HG03342 (cell line): Measurements from ENCODE around the gene WSB2.

Source experiments
- ATAC-seq: cut with Tn5 transposase; IDR thresholded peaks from one replicate; pipeline ENCODE4 v1.9.1; 2021; ENCODE audit warnings: mild to moderate bottlenecking, moderate library complexity; ENCODE audit not compliant: unreplicated experiment

WSB2 gene

DNA sequence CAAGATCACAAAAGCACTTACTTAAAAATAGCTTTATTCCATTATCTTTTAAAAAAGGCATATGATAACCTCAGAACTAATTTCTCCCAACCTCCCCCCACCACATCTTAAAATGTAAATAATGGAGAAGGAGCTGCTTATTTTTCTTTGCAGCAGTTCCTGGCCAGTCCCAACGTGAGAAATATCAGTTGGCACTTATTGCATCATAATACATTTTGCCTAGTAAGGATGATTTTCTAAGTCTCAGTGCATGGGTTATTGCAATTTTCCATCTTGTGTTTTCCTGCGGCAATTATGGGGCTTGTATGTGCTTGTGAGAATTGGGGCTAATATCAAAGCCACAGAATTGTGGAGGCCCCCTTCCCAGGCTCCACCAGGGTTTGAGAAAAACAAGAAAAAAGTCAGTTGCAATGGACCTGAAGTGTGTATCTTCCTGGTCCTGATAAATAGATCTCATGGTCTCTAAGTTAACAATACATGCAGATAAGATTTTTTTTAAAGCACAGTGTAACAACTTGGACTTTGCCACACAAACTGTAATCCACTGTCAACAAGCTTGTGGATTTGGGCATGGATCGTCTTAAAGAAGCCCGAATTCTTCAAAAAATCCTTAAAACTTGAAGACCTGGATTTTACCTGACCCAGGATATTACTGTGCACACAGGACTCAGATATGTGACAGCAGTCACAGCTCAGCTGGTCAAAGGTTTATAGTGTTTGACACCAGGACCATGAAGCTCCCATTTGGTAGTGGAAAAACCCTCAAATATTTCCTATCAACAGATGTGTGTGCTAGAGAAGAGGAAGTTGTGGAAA, 2.8 kb upstream of the WSB2 start:
- no peak for ATAC-seq

DNA sequence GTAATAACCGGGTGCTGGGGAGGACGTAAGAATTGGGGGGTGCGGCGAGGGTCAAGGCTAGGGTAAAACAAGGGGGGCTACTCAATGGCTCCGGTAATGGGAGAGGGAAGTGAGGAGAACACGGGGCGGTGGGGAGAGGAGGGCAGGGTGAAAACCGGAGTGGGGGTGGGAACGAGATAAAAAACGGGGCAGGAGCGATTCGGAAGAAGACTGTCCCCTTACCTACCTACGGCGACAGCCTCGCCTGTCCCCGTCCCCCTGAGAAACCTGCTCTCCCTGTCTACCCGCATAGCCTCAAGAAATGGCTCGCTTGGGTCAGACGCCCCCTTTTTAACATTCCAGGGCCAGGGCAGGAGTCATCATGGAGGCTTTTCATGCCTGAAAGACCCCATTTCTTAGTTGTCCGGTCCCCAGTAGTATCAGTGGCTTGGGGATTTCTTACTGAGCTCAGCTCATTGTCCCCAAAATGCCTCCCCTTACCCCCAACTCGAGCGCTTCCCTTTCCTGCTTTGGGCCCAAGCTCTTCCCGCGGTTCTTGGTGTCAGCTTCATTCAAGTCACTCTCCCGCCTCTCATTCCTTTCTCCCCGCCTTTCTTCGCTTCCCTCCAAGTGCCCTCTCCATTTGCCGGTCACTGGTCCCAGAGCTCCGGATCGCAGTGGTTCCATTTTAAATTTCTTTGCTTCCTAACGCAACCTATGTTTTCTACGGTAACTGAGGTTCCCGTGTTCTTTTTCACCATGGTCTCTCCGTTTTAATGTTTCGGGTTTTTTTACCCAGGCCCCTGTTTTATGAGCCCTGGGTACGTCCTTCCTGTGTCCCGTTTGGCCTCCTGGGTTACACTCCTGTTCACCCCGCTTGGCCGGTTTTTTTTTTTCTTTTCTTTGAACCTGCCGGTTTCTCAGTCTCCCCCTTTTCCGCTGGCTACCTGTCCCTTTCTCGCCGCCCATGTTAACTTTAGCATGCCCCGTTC, 1.2 kb upstream of the WSB2 start:
- no peak for ATAC-seq

DNA sequence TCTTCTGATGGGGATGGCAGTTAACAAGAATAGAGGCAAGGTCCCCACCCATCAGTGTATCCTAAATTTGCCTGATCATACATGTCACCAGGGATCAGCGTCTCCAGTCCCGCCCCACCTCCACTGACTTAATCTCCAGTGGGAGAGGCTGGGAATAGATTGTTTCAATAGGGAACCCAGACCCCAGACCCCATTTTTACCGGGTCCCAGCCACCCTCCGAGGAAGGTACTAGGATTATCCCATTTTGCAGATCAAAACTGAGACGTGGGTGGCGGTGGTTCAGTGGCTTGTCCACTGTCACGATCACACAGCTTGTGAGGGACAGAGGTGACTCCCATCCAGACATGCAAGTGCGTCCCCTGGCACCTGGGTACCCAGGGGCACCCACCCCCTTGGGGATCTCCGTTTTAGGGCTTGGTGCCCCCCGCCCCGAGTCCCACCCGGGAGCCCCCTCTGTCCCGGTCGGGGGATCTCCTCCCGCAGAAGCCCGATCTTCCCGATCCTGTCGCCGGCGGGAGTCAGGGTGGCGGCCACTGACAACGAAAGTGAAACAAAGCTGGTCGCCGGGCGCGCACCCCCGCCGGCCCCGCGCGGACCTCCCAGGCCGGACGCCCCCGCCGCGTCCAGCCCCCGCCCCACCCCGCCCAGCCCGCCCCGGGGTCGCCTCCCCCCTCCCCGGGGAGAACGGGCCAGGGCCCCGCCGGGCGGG, 523 bp downstream of the WSB2 start:
- peak; percentile 41 for ATAC-seq

DNA sequence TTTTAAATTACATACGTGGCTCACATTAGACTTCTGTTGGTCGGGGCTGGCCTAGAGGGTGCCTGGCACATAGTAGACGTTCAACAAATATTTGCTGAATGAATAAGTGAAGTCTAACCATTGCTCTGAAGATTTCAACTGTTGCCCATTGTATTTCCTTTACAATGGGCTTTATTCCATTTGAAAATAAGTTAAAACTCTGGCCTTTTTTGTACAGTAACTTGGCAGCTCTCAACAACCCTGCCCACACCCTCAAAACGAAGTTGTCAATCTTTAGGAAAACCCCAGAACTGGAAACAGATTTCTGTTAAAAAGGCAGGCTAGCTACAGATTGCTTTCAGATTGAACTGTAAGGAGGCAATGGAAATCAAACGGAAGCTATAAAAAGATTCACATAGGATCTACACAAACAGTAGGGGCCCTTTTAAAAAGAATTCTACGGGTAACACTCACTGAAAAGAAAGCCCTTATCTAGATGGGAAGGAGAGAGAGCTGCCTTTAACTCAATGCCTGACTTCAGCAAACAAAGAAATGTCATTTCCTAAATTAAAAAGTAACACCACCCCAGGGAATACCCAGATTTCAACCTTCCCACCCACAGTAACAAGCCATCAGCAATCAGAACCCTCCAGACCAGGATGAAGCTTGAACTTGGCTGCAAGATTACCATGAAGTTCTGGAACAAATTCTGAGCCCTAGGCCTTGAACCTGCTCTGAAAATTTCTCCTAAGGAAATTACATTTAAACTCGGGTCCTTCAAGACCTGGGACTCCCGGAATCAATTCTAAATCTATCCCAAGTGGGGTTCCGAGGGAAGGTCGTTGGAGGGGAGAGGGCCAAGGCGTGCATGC, 1.4 kb downstream of the WSB2 start:
- ATAC-seq, result no peak

DNA sequence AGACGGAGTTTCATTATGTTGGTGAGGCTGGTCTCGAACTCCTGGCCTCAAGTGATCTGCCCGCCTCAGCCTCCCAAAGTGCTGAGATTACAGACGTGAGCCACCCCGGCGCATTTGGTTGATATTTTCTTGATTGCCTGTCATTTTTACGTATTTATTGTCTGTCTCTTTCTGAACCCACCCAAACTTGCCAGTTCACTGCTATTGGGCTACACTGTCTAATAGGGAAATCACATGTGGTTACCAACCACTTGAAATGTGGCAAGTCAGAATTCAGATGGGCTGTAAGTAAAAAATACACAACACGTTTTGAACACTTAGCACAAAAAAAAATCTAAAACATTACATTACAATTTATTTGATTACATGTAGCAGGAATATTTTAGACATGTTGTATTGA, 2.1 kb downstream of the WSB2 start:
- no peak for ATAC-seq

DNA sequence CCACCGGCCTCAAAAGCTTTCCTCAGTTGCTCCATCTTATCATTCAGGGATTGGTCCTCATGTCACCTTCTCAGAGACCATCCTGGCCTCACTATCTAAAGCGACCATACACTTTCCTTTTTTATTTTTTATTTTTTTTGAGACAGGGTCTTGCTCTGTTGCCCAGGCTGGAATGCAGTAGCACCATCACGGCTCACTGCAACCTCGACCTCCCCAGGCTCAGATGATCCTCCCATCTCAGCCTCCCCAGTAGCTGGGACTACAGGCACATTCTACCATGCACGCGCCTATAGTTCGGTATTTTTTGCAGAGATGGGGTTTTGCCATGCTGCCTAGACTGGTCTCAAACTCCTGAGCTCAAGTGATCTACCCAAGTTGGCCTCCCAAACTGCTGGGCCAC, 2.8 kb downstream of the WSB2 start:
- ATAC-seq, result no peak

DNA sequence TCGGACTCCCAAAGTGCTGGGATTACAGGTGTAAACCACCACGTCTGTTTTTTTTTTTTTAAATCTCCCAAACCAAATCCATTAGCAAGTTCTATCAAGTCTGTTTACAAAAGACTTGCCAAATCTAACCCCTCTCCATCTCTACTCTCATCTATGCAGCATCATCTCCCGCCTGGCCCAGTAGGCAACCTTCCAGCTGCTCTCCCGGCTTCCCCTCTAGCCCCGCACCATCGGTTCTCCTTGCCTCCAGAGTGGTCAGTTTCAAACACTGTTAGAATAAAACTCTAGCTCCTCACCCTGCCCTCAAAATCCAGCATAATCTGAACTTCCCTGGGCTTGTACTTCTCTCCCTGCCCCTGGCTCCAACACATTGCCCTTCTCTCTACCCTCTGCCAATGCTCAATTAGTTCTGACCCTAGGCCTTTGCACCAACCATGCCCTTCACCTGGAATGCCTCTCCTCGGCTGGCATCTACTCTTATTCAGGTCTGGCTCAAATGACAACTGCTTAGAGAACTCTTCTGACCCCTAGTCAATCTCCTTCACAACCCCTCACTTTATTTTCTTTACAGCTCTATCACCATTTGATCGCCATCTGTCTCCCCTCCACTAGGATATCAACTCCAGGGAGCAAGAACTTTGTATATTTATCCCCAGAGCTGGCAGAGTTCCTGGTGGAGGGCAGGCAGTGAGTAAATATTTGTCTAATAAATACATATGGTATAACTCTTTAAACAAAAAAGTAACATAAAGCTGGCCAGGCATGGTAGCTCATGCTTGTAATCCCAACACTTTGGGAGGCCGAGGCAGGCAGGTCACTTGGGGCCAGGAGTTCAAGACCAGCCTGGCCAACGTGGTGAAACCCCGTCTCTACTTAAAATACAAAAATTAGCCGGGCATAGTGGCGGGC, 4.9 kb downstream of the WSB2 start:
- no peak for ATAC-seq

DNA sequence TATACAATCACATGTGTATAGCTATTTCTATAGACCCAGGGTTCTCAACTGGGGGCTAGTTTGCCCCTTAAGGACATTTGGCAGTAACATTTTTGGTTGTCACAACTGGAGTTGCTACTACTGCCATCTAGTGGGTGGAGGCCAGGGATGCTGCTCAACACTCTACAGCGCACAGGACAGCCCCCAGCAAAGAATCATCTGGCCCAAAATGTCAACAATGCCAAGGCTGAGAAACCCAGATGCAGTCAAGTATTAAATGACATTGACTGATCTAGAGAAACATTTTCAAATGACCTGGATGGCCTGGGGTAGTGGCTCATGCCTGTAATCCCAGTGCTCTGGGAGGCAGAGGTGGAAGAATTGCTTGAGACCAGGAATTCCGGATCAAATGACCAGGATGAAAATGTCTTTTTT, 5.8 kb downstream of the WSB2 start:
- peak; percentile 70 for ATAC-seq

DNA sequence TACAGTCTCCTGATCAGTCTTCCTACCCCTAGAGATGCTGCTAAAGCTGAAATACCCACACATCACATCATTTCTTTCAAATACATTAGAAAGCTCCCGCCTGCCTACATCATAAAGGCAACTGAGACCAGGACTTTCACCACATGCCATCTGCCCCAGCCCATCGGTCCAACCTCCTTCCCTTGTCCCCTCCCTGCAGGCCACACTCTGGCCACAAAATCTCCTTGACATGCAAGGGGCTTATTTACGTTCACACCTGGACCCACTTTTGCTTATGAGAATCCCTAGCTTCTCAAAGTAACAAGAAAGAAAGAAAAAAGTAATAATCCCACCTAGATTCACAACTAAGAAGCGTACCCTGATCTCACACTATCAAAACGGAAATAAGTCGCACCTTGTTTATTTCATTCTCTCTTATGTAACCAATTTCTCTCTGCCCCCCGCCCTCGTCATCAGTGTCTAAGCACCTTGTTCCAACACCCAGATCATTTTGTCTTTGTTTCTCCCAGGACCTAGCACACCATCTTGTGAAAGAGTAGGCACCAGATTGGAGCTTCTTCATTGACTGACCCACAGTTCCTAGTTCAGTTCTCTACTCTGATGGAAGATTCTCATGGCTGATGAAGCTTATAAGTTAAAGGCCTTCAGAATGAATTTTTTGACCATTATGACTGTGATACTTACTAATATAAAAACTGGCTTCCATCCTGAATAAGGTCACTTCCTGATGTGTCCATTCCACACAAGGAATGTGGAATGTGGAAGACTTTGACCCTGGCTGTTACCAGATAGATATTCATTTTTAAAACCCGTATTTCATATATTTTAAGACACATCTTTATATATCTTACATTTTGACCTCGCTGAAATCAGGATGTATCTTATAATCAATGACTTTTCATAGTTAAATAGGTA, 7.7 kb downstream of the WSB2 start:
- ATAC-seq, result no peak

DNA sequence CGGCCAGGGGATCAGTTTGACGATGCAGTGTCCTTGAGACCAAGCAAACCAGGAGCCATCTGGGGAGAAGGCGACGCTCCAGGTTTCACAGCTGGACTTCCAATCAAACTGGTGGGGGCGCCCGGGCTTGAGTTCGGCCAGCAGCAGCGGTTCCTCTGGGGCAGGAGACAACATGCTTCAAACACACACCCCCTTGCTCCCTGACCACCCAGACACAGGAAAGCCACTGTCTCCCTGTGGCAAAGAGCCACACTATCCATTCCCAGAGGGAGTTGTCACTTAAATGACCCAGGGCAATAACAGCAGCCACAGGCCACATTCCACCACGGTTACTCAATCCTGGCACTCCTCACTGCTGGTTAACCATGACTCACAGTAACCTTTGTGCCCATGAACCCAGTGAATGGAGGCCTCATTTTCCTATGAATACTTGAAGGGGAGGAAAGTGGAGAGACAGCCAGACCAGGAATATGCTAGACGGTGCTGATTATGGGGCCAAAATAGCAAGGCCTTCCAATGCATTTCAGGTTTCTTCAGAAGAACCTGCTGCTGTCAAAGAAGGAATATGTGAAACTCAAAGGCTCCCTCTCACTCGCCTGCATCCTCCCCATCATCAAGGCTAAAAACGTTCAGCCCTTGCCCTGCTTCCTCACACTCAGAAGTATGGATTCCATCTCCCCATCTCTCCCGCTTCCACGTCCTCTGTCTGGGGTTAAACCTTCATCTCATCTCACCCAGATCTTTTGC, 8.5 kb downstream of the WSB2 start:
- ATAC-seq, result no peak

DNA sequence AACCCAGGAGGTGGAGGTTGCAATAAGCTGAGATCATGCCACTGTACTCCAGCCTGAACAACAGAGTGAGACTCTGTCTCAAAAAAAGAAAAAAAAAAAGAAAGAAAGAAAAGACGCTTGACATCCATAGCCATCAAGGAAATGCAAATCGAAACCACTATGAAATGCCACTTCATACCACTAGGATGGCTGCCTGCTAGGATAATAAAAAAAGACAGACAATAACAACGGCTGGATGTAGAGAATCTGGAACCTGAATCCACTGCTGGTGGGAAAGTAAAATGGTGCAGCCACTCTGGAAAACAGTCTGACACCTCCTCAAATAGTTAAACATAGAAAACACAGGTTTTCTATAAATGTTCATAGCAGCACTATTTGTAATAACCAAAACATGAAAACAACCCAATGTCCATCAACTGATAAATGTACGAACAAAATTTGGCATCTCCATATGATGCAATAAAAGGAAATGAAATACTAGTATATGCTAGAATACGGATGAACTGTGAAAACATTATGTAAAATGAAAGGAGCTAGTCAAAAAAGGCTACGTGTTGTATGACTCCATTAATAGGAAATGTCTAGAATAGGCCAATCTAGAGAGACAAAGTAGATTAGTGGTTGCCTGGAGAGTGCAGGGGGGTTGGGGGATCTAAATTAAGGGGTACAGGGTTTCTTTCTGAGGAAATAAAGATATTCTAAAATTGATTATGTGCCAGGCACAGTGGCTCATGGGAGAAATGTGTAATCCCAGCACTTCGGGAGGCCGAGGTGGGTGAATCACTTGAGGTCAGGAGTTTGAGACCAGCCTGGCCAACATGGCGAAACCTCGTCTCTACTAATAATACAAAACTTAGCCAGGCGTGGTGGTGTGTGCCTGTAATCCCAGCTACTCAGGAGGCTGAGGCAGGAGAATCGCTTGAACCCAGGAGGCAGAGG, 9.7 kb downstream of the WSB2 start:
- no peak for ATAC-seq

DNA sequence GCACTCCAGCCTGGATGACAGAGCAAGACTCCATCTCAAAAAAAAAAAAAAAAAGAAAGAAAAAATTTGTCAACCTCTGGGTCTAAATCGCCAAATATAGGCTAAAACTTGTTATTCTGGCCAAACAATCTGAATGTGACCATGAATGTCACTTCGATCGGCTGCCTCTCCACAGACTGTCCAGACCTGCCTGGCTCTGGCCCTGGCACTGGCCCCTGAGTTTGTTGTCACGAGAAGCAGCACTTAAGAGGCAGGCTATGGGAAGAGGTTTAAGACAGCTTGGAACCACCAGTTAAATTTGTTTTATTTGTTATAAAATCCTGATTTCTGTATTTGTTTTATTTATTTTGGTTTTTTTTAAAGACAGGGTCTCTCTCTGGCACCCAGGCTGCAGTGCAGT, 14.5 kb downstream of the WSB2 start:
- no peak for ATAC-seq

DNA sequence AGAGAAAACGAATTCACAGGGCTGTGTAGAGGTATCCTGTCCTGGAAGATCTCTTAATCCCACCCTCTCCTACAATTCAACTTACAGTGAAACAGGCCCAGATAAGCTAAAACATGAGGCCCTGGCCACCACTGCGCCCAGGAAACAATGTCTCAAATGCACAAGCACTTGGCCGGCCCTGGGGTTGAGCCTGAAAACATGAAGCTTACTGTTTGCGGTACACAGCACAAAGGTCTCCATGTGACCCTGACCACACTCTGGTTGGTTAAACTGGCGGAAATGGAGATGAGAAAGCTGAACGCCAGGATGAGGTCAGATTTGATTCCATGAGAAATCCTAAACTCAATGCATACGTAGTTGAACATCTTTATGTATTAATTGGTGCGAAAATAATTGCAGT, 16.4 kb downstream of the WSB2 start:
- no peak for ATAC-seq

DNA sequence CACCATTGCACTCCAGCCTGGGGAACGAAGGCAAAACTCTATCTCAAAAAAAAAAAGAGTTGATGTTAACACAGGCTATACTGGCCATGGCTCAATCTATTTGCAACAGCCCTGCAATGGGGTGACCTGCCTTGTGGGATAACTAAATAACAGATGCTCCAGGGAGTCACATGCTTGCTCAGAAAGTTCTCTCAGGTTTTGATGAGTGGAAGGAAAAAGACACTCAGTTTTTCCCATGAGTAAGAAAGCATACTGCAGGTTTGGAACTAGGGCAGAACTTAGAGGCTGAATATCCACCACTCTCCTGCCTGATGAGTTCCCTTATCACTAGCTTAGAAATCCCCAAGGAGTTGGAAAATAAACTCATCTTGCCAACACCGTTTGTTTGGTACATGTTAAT, 16.9 kb downstream of the WSB2 start:
- no peak for ATAC-seq

DNA sequence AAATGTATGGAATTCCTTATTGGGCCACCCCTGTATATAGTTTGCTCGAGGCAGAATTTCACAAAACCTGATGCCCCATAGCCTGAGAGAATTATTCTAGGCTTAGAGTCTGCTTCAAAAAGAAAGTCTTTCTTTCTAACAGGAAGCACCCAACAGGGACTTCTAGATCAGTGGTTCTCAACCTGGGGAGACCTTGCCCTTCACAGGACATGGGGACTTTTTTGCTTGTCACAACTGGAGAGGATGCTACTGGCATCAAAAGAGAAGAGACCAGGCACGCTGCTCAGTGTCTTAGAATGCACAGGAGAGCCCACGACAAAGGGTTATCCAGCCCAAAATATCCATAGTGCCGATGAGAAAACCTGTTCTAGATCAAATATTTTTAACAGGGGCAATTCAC, 18.9 kb downstream of the WSB2 start:
- no peak for ATAC-seq

DNA sequence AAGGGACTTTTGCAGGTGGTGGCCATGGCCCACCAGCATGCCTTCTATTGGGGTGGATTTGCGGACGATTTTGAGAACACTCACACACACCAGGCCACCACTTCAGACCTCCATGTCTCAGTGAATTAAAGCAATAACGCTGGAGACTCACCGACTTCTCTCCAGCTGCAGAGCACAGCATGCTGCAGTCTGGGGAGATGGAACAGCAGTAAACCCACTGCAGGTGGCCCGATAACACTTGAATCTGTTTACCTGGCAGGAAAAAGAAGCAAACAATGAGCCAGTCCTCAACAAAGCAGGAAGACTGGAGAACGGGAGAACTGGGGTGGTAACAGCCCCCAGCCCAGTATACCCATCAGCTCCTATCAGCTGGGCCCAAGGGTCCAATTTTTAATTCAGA, 22.8 kb downstream of the WSB2 start:
- ATAC-seq, result no peak
